Measurements from ENCODE around the gene PLS3. TPM values are rescaled to one million over a fixed set of nuclear protein-coding genes. Genes with fewer than 3 reads are reported as not detected.

The PLS3 gene
- total RNA-seq, 2 donors from 2014 or later: 33.4 to 40.1 TPM

- Histone ChIP-seq H3K4me1 (peaks cover 0 to 19% of the 10 kb centered on the region in 2 donors), H3K36me3 (no peaks in the 10 kb centered on the region), H3K4me3 (no peak overlapping the region), H3K27ac (no peak overlapping the region), H3K9me3 (no peaks in the 10 kb centered on the region), H3K27me3 (no peaks in the 10 kb centered on the region)
- TF ChIP-seq CTCF (IDR thresholded peaks at IDR 0.05): no peak
- DNase-seq (ENCODE audit: low spot score): no peak
Observed at GRCh38 chrX:115598556-115598955, 37.6 kb downstream of the PLS3 start.

DNA sequence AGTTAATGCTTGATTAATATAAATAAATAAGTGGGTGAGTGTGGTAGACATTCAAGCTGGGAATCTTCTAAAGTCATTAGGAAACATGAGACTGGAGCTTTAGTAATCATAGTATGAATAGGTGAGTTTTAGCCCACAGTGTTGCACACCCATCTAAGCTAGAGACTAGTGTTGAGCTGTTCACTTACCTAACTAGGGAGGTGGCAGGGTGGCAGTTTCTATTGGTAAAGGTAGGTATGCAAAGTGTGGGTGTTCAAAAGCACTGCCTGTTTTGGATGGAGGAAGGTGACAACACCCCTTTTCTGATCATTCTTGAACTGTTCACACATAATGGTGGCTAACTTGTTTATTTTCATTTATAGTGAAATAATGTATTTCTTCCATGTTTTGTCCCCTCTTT is 41.3 kb downstream of the PLS3 start:
- DNase-seq (ENCODE audit: low spot score): no peak
- H3K36me3 ChIP-seq: no peaks in the 10 kb centered on the region
- peak overlapping the region; percentile 31 to 63 for H3K27ac ChIP-seq
- H3K4me3 ChIP-seq: no peak overlapping the region
- no peaks in the 10 kb centered on the region for H3K9me3 ChIP-seq
- peaks cover 0 to 15% of the 10 kb centered on the region in 2 donors for H3K4me1 ChIP-seq
- TF ChIP-seq CTCF (IDR thresholded peaks at IDR 0.05): no peak
- H3K27me3 ChIP-seq: no peaks in the 10 kb centered on the region

- Histone ChIP-seq H3K9me3 (no peaks in the 10 kb centered on the region), H3K27ac (peak overlapping the region; percentile 31 to 63), H3K4me3 (no peak overlapping the region), H3K4me1 (peaks cover 0 to 15% of the 10 kb centered on the region in 2 donors), H3K27me3 (no peaks in the 10 kb centered on the region), H3K36me3 (no peaks in the 10 kb centered on the region)
- no peak for TF ChIP-seq CTCF (IDR thresholded peaks at IDR 0.05)
- no peak for DNase-seq (ENCODE audit: low spot score)
Observed at GRCh38 chrX:115602729-115603389, 41.9 kb downstream of the PLS3 start.

DNA sequence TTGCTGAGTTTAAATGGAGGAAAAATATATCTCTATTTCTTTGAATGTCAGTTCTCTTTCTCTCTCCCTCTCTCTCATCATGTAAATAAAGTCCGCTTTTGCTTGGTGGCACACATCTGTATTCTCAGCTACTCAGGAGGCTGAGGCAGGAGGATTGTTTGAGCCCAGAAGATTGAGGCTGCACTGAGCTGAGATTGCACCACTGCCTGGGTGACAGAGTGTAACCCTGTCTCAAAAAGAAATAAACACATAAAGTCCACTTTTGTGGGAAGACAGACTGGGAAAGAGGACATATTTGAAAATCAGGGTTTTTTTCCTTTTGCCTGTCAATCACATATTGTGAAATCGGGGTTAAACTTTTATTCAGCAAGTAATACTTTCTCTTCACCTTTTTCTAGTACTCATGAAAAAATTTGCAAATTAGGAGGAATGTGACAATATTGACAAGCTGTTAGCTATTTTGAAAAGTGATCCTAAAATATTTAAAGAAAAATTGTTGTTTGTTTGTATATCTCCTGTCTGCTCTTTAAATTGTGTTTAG is 42.6 kb downstream of the PLS3 start:
- H3K4me3 ChIP-seq: no peak overlapping the region
- no peaks in the 10 kb centered on the region for H3K36me3 ChIP-seq
- H3K27ac ChIP-seq: peak overlapping the region; percentile 31 to 63
- peaks cover 0 to 15% of the 10 kb centered on the region in 2 donors for H3K4me1 ChIP-seq
- no peak for TF ChIP-seq CTCF (IDR thresholded peaks at IDR 0.05)
- no peak for DNase-seq (ENCODE audit: low spot score)
- H3K27me3 ChIP-seq: no peaks in the 10 kb centered on the region
- H3K9me3 ChIP-seq: no peaks in the 10 kb centered on the region

DNA sequence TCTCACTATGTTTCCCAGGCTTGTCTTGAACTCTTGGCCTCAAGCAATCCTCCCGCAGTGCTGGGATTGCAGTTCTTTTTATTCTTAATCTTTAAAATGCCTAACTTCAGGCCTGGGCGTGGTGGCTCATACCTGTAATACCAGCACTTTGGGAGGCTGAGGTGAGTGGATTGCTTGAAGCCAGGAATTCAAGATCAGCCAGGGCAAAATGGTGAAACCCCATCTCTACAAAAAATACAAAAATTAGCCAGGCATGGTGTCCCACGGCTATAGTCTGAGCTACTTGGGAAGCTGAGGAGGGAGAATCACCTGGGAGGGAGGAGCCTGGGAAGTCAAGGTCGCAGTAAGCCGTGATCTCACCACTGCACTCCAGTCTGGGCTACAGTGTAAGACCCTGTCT is 45.9 kb downstream of the PLS3 start:
- no peak for TF ChIP-seq CTCF (IDR thresholded peaks at IDR 0.05)
- H3K36me3 ChIP-seq: no peaks in the 10 kb centered on the region
- H3K4me3 ChIP-seq: no peak overlapping the region
- no peaks in the 10 kb centered on the region for H3K27me3 ChIP-seq
- H3K9me3 ChIP-seq: no peaks in the 10 kb centered on the region
- peaks cover 0 to 9% of the 10 kb centered on the region in 2 donors for H3K4me1 ChIP-seq
- no peak for DNase-seq (ENCODE audit: low spot score)
- no peak overlapping the region for H3K27ac ChIP-seq

DNA sequence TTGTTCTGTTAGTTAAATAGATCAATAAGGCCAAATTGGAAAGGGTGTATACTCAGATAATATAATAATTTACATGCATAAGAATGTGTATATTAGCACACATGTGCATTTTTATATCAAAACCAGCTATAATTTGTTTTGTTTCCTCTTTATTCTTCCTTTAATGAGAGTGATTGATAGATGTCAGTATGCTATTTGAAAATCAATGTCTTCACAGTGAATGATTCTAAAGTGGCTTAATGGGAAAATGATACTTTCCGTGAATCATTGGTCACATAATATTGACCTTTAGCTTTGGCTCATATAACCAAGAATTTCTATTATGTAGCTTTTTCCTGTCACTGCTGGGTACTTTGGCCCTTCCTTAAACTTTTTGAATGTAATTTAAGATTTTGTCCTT is 48.6 kb downstream of the PLS3 start:
- Histone ChIP-seq H3K27me3 (no peaks in the 10 kb centered on the region), H3K27ac (no peak overlapping the region), H3K36me3 (no peaks in the 10 kb centered on the region), H3K9me3 (no peaks in the 10 kb centered on the region), H3K4me3 (no peak overlapping the region), H3K4me1 (peaks cover 0 to 6% of the 10 kb centered on the region in 2 donors)
- TF ChIP-seq CTCF (IDR thresholded peaks at IDR 0.05): no peak
- no peak for DNase-seq (ENCODE audit: low spot score)

All from right atrium auricular region (tissue), 2 donors.